AG04450 (cell line): Measurements from ENCODE around the gene UBR3. TPM values are rescaled to one million over a fixed set of nuclear protein-coding genes. Genes with fewer than 3 reads are reported as not detected.

Experiments used
- CTCF ChIA-PET: fragments of 300-600, 350-600 bp; formaldehyde crosslinking; extraction: SDS; loops from one replicate; lab custom pipeline; 2022; ENCODE audit warnings: antibody characterized with exemption, inconsistent platforms; lab: Charles Lee
- POLR2A ChIA-PET: fragments of 350-600 bp; formaldehyde crosslinking; extraction: SDS; loops from one replicate; lab custom pipeline; 2021; ENCODE audit warnings: antibody characterized with exemption, inconsistent platforms; lab: Yijun Ruan, JAX
- DNase-seq: peaks from one replicate; pipeline ENCODE4 v3.0.0-alpha.2; 2011; ENCODE audit warnings: low read depth, low spot score
- H3K27ac ChIP-seq: one replicate; pipeline ENCODE4 v1.5.1; 2012; ENCODE audit warnings: low read depth, low read length, control low read depth
- H3K27me3 ChIP-seq: one replicate; pipeline ENCODE4 v1.6.0; 2012; ENCODE audit warnings: low read length; ENCODE audit not compliant: control insufficient read depth, insufficient read depth
- H3K4me3 ChIP-seq: 2 replicates; pipeline ENCODE4 v1.5.1; 2011; ENCODE audit warnings: mild to moderate bottlenecking, low read depth, low read length, control low read depth
- H3K9me3 ChIP-seq: 2 replicates; pipeline ENCODE4 v1.5.1; 2012; ENCODE audit warnings: low read length; ENCODE audit not compliant: control insufficient read depth, insufficient read depth
- CTCF ChIP-seq: IDR thresholded peaks from 2 replicates; pipeline ENCODE4 v1.5.1; 2011; ENCODE audit warnings: low read depth, low read length, control low read depth, inconsistent platforms
- polyA plus RNA-seq: library from polyadenylated mRNA; depleted of rRNA; stranded (reverse); fragments of >200 nt; gene quantifications from 2 replicates; pipeline ENCODE4 v1.2.3, GENCODE V29; 2011

UBR3 gene
- polyA plus RNA-seq, 1 experiment = 20.3 TPM

GRCh38 chr2:170098626-170099312 lies 271.5 kb downstream of the UBR3 start:
- DNase-seq = peak; percentile 11
- ChIA-PET CTCF (no interaction called here), POLR2A (no interaction called here)
- H3K27me3 ChIP-seq = no peaks in the 10 kb centered on the region
- H3K4me3 ChIP-seq = no peak overlapping the region
- no peak overlapping the region for H3K27ac ChIP-seq
- peaks cover 3% of the 10 kb centered on the region; the same call in 1 of the 2 replicates for H3K9me3 ChIP-seq
- no peak for TF ChIP-seq CTCF

- peaks cover 3% of the 10 kb centered on the region; the same call in 1 of the 2 replicates for H3K9me3 ChIP-seq
- H3K4me3 ChIP-seq = no peak overlapping the region
- ChIA-PET POLR2A (no interaction called here), CTCF (no interaction called here)
- DNase-seq = no peak
- no peak for TF ChIP-seq CTCF
- H3K27me3 ChIP-seq = no peaks in the 10 kb centered on the region
- no peak overlapping the region for H3K27ac ChIP-seq
Observed at GRCh38 chr2:170101789-170102188, 274.5 kb downstream of the UBR3 start.

- Histone ChIP-seq H3K4me3 (no peak overlapping the region), H3K27me3 (no peaks in the 10 kb centered on the region), H3K27ac (no peak overlapping the region), H3K9me3 (no peaks in the 10 kb centered on the region)
- CTCF ChIA-PET = interaction anchor here (1.2 kb wide), 1 partner anchor 9 kb away, joined by 4 read pairs; no protein-coding TSS in a partner anchor
- DNase-seq = no peak
- no peak for TF ChIP-seq CTCF
- POLR2A ChIA-PET = no interaction called here
Observed at GRCh38 chr2:170106102-170106840, 279.0 kb downstream of the UBR3 start.

GRCh38 chr2:170113168-170113894 lies 286.1 kb downstream of the UBR3 start:
- ChIA-PET CTCF (no interaction called here), POLR2A (no interaction called here)
- H3K27me3 ChIP-seq = no peaks in the 10 kb centered on the region
- no peak for TF ChIP-seq CTCF
- H3K9me3 ChIP-seq = no peaks in the 10 kb centered on the region; the same call in 1 of the 2 replicates
- no peak for DNase-seq
- no peak overlapping the region for H3K27ac ChIP-seq
- no peak overlapping the region for H3K4me3 ChIP-seq
